CD4-positive, alpha-beta memory T cell (primary cell): ENCODE results near the gene USP10. TPM values are rescaled to one million over a fixed set of nuclear protein-coding genes. Genes with fewer than 3 reads are reported as not detected.

Experiments used
- CTCF ChIA-PET: fragments of 350-600 bp; sonication (Branson Sonifier 250); formaldehyde crosslinking; loops from one replicate; lab custom pipeline; 2021; ENCODE audit warnings: inconsistent platforms; ENCODE audit not compliant: partially characterized antibody; lab: Charles Lee
- POLR2A ChIA-PET: fragments of 350-600 bp; sonication (Branson Sonifier 250); formaldehyde crosslinking; loops from one replicate; lab custom pipeline; 2021; ENCODE audit not compliant: partially characterized antibody; lab: Charles Lee
- DNase-seq, 5 donors: peaks; one replicate each; pipeline versions ENCODE4 v3.0.0 to v3.0.0-alpha.2; 2020 to 2022; ENCODE audit warnings: mixed read lengths in 1 of 5
- H3K27ac ChIP-seq: one replicate; pipeline ENCODE4 v1.7.0; 2013; ENCODE audit warnings: low read depth, low read length
- H3K27me3 ChIP-seq: 2 replicates; pipeline ENCODE4 v1.7.0; 2013; ENCODE audit warnings: mild to moderate bottlenecking, low read length, moderate library complexity; ENCODE audit not compliant: insufficient read depth
- H3K36me3 ChIP-seq: 2 replicates; pipeline ENCODE4 v1.7.0; 2013; ENCODE audit warnings: mild to moderate bottlenecking, low read length, moderate library complexity; ENCODE audit not compliant: insufficient read depth
- H3K4me1 ChIP-seq: 2 replicates; pipeline ENCODE4 v1.7.0; 2013; ENCODE audit warnings: mild to moderate bottlenecking, low read length, moderate library complexity; ENCODE audit not compliant: insufficient read depth
- H3K4me3 ChIP-seq, 2 donors: one replicate each; pipeline ENCODE4 v1.7.0; 2013; ENCODE audit warnings: low read length in 2 of 2, mild to moderate bottlenecking in 1 of 2
- H3K9me3 ChIP-seq, 2 donors: one replicate each; pipeline ENCODE4 v1.7.0; 2013; ENCODE audit warnings: low read length in 2 of 2, control low read depth in 1 of 2; ENCODE audit not compliant: control insufficient read depth in 1 of 2
- H3K27ac Mint-ChIP-seq, 7 donors: one replicate each; pipeline ENCODE4 v1.8.0; 2020 to 2021; ENCODE audit warnings: mixed read lengths in 7 of 7, mild to moderate bottlenecking in 6 of 7, inconsistent platforms in 3 of 7, moderate library complexity in 3 of 7
- H3K27me3 Mint-ChIP-seq, 2 donors: one replicate each; pipeline ENCODE4 v1.8.0; 2020 to 2021; ENCODE audit warnings: mixed read lengths in 2 of 2
- H3K36me3 Mint-ChIP-seq, 2 donors: one replicate each; pipeline ENCODE4 v1.8.0; 2020 to 2021; ENCODE audit warnings: mixed read lengths in 2 of 2, inconsistent platforms in 1 of 2, mild to moderate bottlenecking in 1 of 2
- H3K4me1 Mint-ChIP-seq, 4 donors: one replicate each; pipeline ENCODE4 v1.8.0; 2020 to 2021; ENCODE audit warnings: mixed read lengths in 4 of 4, mild to moderate bottlenecking in 1 of 4
- H3K4me3 Mint-ChIP-seq, 8 donors: one replicate each; pipeline ENCODE4 v1.8.0; 2020 to 2021; ENCODE audit warnings: mixed read lengths in 8 of 8, mild to moderate bottlenecking in 7 of 8, moderate library complexity in 6 of 8, inconsistent platforms in 3 of 8
- H3K9me3 Mint-ChIP-seq, 8 donors: one replicate each; pipeline ENCODE4 v1.8.0; 2020 to 2021; ENCODE audit warnings: mixed read lengths in 8 of 8, mild to moderate bottlenecking in 5 of 8, inconsistent platforms in 3 of 8, moderate library complexity in 1 of 8
- intact Hi-C: fragments of 100-400 bp; cut with micrococcal nuclease; formaldehyde crosslinking; loops from one replicate; pipeline ENCODE4 v1.15.1; 2023
- polyA plus RNA-seq, 2 donors: library from polyadenylated mRNA; unstranded; fragments of 300-500 nt; fragmentation: Illumina TruSeq; gene quantifications; one replicate each; pipeline ENCODE4 v1.2.3, GENCODE V29; 2021
- total RNA-seq, 2 experiments: library from RNA; stranded (reverse); gene quantifications; one replicate each; pipeline ENCODE4 v1.2.3, GENCODE V29; 2021

The USP10 gene
- total and polyA plus RNA-seq, 4 experiments from 2014 or later: 89.0 to 419 (median 181) TPM

- H3K36me3 ChIP-seq: no peaks in the 10 kb centered on the region
- no peak for DNase-seq
- no peak overlapping the region for H3K27ac ChIP-seq
- no peaks in the 10 kb centered on the region for H3K27me3 ChIP-seq
- peak overlapping the region in 3 of 8 donors; percentile 7 to 23 (median 22) for H3K4me3 Mint-ChIP-seq
- H3K9me3 ChIP-seq: no peaks in the 10 kb centered on the region
- peaks cover 40 to 76% (median 60%) of the 10 kb centered on the region in 4 donors for H3K4me1 Mint-ChIP-seq
- intact Hi-C loops: loop anchor here (5.0 kb wide), 1 partner anchor 33 kb away; no protein-coding TSS in a partner anchor
- CTCF ChIA-PET: interaction anchor here (1.4 to 1.8 kb wide), 3 partner anchors 22 to 198 kb away, joined by 3 to 4 read pairs (median 4); no protein-coding TSS in a partner anchor
- H3K27ac Mint-ChIP-seq: peak overlapping the region in 2 of 7 donors; percentile 3 to 8
- POLR2A ChIA-PET: no interaction called here
- H3K27me3 Mint-ChIP-seq: no peaks in the 10 kb centered on the region
- H3K36me3 Mint-ChIP-seq: peaks cover 4 to 18% of the 10 kb centered on the region in 2 donors
- peaks cover 0 to 3% (median 0%) of the 10 kb centered on the region in 8 donors for H3K9me3 Mint-ChIP-seq
- H3K4me3 ChIP-seq: no peak overlapping the region
- peaks cover 59% of the 10 kb centered on the region for H3K4me1 ChIP-seq
Measured at GRCh38 chr16:84704253-84704652, 4.5 kb downstream of the USP10 start.

GRCh38 chr16:84706856-84707255 is 7.1 kb downstream of the USP10 start:
- intact Hi-C loops: no loop called here
- POLR2A ChIA-PET: no interaction called here
- Histone ChIP-seq H3K9me3 (no peaks in the 10 kb centered on the region), H3K36me3 (no peaks in the 10 kb centered on the region), H3K4me3 (no peak overlapping the region), H3K4me1 (peaks cover 61% of the 10 kb centered on the region), H3K27me3 (no peaks in the 10 kb centered on the region), H3K27ac (no peak overlapping the region)
- Mint-ChIP-seq H3K9me3 (no peaks in the 10 kb centered on the region), H3K36me3 (peaks cover 7 to 21% of the 10 kb centered on the region in 2 donors), H3K4me1 (peaks cover 50 to 86% (median 70%) of the 10 kb centered on the region in 4 donors), H3K27me3 (no peaks in the 10 kb centered on the region), H3K4me3 (no peak overlapping the region), H3K27ac (peak overlapping the region in 1 of 7 donors; percentile 31)
- no peak for DNase-seq
- CTCF ChIA-PET: no interaction called here

- Histone ChIP-seq H3K4me1 (peaks cover 60% of the 10 kb centered on the region), H3K36me3 (no peaks in the 10 kb centered on the region), H3K9me3 (no peaks in the 10 kb centered on the region), H3K27ac (no peak overlapping the region), H3K27me3 (no peaks in the 10 kb centered on the region), H3K4me3 (no peak overlapping the region)
- intact Hi-C loops: no loop called here
- POLR2A ChIA-PET: interaction anchor here (0.7 kb wide), 1 partner anchor 88 kb away, joined by 4 read pairs; no protein-coding TSS in a partner anchor
- H3K27ac Mint-ChIP-seq: peak overlapping the region in 4 of 7 donors; percentile 0 to 86 (median 42)
- DNase-seq: no peak
- CTCF ChIA-PET: interaction anchor here (6.1 kb wide), 1 partner anchor 15 kb away, joined by 40 read pairs; no protein-coding TSS in a partner anchor
- H3K9me3 Mint-ChIP-seq: no peaks in the 10 kb centered on the region
- peak overlapping the region in 1 of 8 donors; percentile 65 for H3K4me3 Mint-ChIP-seq
- no peaks in the 10 kb centered on the region for H3K27me3 Mint-ChIP-seq
- peaks cover 7 to 21% of the 10 kb centered on the region in 2 donors for H3K36me3 Mint-ChIP-seq
- H3K4me1 Mint-ChIP-seq: peaks cover 55 to 90% (median 74%) of the 10 kb centered on the region in 4 donors
Measured at GRCh38 chr16:84709609-84710008, 9.8 kb downstream of the USP10 start.

- Histone ChIP-seq H3K27me3 (no peaks in the 10 kb centered on the region), H3K27ac (no peak overlapping the region), H3K4me3 (no peak overlapping the region), H3K4me1 (peaks cover 58% of the 10 kb centered on the region), H3K36me3 (peaks cover 2% of the 10 kb centered on the region), H3K9me3 (no peaks in the 10 kb centered on the region)
- Mint-ChIP-seq H3K27ac (peak overlapping the region in 1 of 7 donors; percentile 23), H3K4me1 (peaks cover 52 to 87% (median 72%) of the 10 kb centered on the region in 4 donors), H3K36me3 (peaks cover 3 to 23% of the 10 kb centered on the region in 2 donors), H3K9me3 (no peaks in the 10 kb centered on the region), H3K4me3 (peak overlapping the region in 1 of 8 donors; percentile 7), H3K27me3 (no peaks in the 10 kb centered on the region)
- DNase-seq: no peak
- intact Hi-C loops: no loop called here
- CTCF ChIA-PET: interaction anchor here (1.3 to 6.1 kb wide), 2 partner anchors 10 to 14 kb away, joined by 4 to 40 read pairs; no protein-coding TSS in a partner anchor
- POLR2A ChIA-PET: no interaction called here
Measured at GRCh38 chr16:84710686-84711085, 10.9 kb downstream of the USP10 start.

- no peak overlapping the region for H3K4me3 Mint-ChIP-seq
- H3K36me3 Mint-ChIP-seq: peaks cover 9 to 29% of the 10 kb centered on the region in 2 donors
- Histone ChIP-seq H3K36me3 (peaks cover 14% of the 10 kb centered on the region), H3K27ac (no peak overlapping the region), H3K4me1 (peaks cover 53% of the 10 kb centered on the region), H3K27me3 (no peaks in the 10 kb centered on the region), H3K4me3 (no peak overlapping the region), H3K9me3 (no peaks in the 10 kb centered on the region)
- H3K9me3 Mint-ChIP-seq: no peaks in the 10 kb centered on the region
- peak overlapping the region in 4 of 7 donors; percentile 13 to 36 (median 28) for H3K27ac Mint-ChIP-seq
- H3K4me1 Mint-ChIP-seq: peaks cover 61 to 94% (median 78%) of the 10 kb centered on the region in 4 donors
- no peaks in the 10 kb centered on the region for H3K27me3 Mint-ChIP-seq
- ChIA-PET POLR2A (no interaction called here), CTCF (interaction anchor here (0.7 to 6.1 kb wide), 5 partner anchors 9 to 202 kb away, joined by 3 to 40 read pairs (median 7); no protein-coding TSS in a partner anchor)
- no peak for DNase-seq
- intact Hi-C loops: no loop called here
Measured at GRCh38 chr16:84712138-84712671, 12.4 kb downstream of the USP10 start.

GRCh38 chr16:84712801-84713775 is 13.3 kb downstream of the USP10 start:
- POLR2A ChIA-PET: interaction anchor here (1.2 kb wide), 1 partner anchor 28 kb away, joined by 3 read pairs; no protein-coding TSS in a partner anchor
- CTCF ChIA-PET: interaction anchor here (0.7 to 6.1 kb wide), 7 partner anchors 10 to 202 kb away, joined by 3 to 40 read pairs (median 6); no protein-coding TSS in a partner anchor
- Histone ChIP-seq H3K4me1 (peaks cover 48% of the 10 kb centered on the region), H3K9me3 (no peaks in the 10 kb centered on the region), H3K36me3 (peaks cover 14% of the 10 kb centered on the region), H3K4me3 (no peak overlapping the region), H3K27ac (no peak overlapping the region), H3K27me3 (no peaks in the 10 kb centered on the region)
- Mint-ChIP-seq H3K27me3 (no peaks in the 10 kb centered on the region), H3K4me1 (peaks cover 64 to 94% (median 81%) of the 10 kb centered on the region in 4 donors), H3K36me3 (peaks cover 9 to 29% of the 10 kb centered on the region in 2 donors), H3K9me3 (no peaks in the 10 kb centered on the region), H3K4me3 (no peak overlapping the region), H3K27ac (peak overlapping the region; percentile 13 to 82 (median 43))
- no peak for DNase-seq
- intact Hi-C loops: no loop called here
